Stomach (tissue), 4 donors: ENCODE data around the gene C5orf58.

ENCODE experiments used
- CTCF ChIP-seq, 7 experiments: fragments of 450-650 bp in 4 of 7; fragments of 200-600 bp in 3 of 7; sonication (generic) in 3 of 7; IDR thresholded peaks; one replicate each; pipeline ENCODE4 v1.5.1; 2016 to 2019; ENCODE audit warnings: antibody characterized with exemption in 7 of 7, control low read depth in 2 of 7, mild to moderate bottlenecking in 1 of 7
- POLR2A ChIP-seq, 4 donors: fragments of 450-650 bp; IDR thresholded peaks; one replicate each; pipeline ENCODE4 v1.6.1; 2016; ENCODE audit warnings: antibody characterized with exemption in 4 of 4, control low read depth in 2 of 4, mild to moderate bottlenecking in 1 of 4, moderate library complexity in 1 of 4
- POLR2AphosphoS5 ChIP-seq, 3 donors: sonication (generic); formaldehyde crosslinking; IDR thresholded peaks; one replicate each; pipeline ENCODE4 v1.6.1; 2016; ENCODE audit warnings: antibody characterized with exemption in 3 of 3

- TF ChIP-seq CTCF (IDR thresholded peaks at IDR 0.05), result no peak
- TF ChIP-seq POLR2A (IDR thresholded peaks at IDR 0.05), result no peak
- no peak for TF ChIP-seq POLR2AphosphoS5 (IDR thresholded peaks at IDR 0.05)
Measured at GRCh38 chr5:170247363-170247762, 14.6 kb downstream of the C5orf58 start.
